AG10803 (cell line): ENCODE data around the gene RBM26.

Experiments
- DNase-seq: peaks from one replicate; pipeline ENCODE4 v3.0.0; 2010; ENCODE audit warnings: low read depth
- H3K4me3 ChIP-seq: 2 replicates; pipeline ENCODE4 v1.5.1; 2011; ENCODE audit warnings: mild to moderate bottlenecking, low read length, control low read depth
- TF ChIP-seq, protein P1 (sequence below): conservative IDR thresholded peaks from 2 replicates; pipeline ENCODE4 v1.5.1; 2011; ENCODE audit warnings: mild to moderate bottlenecking, low read length, control low read depth, inconsistent platforms

RBM26 gene

DNA sequence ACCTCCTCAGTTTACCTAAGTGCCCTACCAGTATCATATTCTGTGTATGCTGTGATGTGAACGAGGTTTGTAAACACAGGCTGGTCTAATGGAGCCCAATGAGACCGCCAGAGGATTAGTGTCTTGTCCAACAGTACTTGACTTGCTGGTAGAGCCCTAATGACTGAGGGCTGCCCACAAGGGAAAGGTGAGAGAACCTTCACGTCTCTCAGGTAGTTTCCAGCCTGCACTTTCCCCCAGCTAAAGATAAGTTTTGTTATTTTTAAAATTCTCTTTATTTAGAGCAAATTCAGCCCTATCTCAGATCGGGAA, 498 bp upstream of the RBM26 start:
- H3K4me3 ChIP-seq, result peak overlapping the region; percentile 79
- DNase-seq, result no peak
- TF ChIP-seq, protein P1, sequence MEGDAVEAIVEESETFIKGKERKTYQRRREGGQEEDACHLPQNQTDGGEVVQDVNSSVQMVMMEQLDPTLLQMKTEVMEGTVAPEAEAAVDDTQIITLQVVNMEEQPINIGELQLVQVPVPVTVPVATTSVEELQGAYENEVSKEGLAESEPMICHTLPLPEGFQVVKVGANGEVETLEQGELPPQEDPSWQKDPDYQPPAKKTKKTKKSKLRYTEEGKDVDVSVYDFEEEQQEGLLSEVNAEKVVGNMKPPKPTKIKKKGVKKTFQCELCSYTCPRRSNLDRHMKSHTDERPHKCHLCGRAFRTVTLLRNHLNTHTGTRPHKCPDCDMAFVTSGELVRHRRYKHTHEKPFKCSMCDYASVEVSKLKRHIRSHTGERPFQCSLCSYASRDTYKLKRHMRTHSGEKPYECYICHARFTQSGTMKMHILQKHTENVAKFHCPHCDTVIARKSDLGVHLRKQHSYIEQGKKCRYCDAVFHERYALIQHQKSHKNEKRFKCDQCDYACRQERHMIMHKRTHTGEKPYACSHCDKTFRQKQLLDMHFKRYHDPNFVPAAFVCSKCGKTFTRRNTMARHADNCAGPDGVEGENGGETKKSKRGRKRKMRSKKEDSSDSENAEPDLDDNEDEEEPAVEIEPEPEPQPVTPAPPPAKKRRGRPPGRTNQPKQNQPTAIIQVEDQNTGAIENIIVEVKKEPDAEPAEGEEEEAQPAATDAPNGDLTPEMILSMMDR, result no peak

DNA sequence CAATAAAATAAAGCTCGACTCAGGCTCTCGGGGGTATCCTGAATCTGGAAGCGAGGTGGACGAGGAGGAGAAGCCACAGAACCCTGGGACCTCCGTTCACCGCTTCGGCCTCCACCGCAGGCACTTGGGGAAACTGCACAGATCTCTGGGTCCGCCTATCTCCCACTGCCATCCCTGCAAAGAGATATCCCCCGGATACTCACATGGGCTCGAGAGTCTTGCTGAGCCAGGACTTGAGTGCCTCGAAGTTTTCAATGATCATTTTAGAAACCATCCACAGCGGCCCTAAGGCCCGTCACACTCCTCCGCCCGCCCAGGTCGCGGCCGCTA, 589 bp downstream of the RBM26 start:
- TF ChIP-seq, protein P1, result no peak
- no peak for DNase-seq
- H3K4me3 ChIP-seq, result peak overlapping the region; percentile 79

DNA sequence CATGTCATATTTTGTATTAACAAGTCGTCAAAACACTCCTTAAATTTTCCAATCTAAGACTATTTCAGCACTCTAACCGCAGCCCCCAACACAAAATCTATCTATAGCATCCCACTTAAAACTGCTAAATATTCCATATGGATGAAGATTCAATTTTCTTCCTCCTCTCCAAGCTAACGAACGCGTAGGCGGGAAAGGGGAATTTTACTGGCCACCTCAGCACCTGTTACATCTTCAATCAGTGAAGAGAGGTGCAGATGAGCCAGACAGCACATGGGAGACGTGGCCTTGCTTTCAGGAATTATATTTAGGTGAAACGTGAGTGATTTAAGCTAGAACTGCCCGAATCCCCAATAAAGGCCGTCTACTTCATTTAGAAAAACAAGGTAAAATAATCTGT, 1.1 kb downstream of the RBM26 start:
- peak overlapping the region; percentile 79 for H3K4me3 ChIP-seq
- DNase-seq, result no peak
- TF ChIP-seq, protein P1, result no peak

DNA sequence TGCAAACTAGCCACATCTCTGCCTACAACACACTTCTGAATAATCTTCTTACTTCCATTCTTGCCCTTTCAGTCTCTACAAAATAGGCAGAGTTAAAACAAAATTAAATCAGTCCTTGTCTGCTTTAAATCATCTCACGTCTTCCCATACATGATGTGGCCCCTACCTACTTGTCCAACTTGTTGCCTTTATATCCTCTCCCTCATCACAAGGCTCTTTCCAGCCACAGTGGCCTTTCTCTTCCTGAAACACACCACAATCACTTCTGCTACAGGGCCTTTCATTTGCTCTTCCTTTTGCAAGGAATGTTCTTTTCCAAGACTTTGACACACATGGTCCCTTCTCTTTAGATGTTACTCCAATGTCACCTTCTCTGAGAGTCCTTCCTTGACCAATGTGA, 1.7 kb downstream of the RBM26 start:
- H3K4me3 ChIP-seq, result peak overlapping the region; percentile 79
- TF ChIP-seq, protein P1, result no peak
- DNase-seq, result no peak

DNA sequence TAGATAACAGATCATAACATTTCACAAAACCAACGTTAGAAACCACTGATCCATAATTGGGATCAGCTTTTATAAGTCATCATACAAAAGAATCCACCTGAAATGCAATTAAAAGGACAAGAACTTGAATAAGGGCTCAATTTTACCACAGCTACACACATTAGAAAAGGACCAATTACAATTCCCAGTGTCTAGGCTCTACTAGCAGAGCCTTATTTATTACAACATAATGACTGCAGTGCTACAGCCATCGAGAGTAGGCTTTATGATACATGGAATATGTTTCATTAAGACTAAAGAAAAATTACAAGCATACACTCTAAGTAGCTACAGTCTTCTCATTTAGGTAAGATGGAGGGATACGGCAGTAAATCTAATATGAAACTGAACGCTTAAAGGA, 2.9 kb downstream of the RBM26 start:
- no peak for DNase-seq

DNA sequence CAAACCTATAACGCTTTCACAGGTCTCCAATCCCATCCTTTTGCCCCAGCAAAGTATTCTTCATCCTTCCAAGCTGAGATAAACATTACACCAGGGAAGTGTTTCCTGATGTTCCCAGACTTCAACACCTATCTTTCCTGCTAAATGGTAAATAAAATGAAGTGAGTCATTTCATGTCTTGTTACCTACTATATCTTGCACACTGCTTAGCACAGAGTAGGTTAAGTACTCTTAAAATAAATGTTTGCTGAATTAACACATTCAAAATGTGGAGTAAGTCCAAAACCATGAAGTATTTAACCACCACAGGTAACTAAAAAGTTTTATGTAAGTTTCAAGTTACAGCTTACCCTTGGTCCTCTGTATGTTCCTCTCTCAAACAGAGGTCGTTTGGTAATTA, 3.4 kb downstream of the RBM26 start:
- no peak overlapping the region for H3K4me3 ChIP-seq
- no peak for DNase-seq
- TF ChIP-seq, protein P1, result no peak

More for the DNA sequence above, 2.9 kb downstream of the RBM26 start:
- H3K4me3 ChIP-seq, result no peak overlapping the region
- TF ChIP-seq, protein P1, result no peak

DNA sequence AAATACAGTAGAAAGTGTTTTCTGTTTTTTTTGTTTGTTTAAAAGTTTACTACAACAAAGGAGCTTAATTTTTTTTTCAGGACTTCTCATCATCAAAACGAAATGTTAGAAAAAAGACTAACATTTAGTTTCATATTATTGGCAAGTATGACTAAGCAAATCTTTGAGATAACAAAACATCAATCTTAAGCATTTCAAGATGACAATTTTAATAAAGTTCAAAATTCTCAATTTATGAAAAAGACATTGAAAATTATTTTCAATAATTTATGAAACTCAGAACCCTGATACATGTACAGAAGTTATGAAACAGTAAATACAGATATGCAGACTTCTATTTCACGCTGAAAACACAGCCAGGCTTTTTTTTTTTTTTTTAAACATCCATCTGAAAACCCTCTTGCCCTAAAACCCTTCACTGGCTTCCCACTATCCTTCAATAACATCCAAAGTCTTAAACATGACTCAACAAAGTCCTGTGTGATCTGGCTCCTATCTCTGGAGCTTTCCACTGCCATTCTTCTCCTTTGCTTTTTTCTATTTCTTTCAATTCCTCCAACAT, 3.9 kb downstream of the RBM26 start:
- H3K4me3 ChIP-seq, result no peak overlapping the region
- no peak for DNase-seq
- TF ChIP-seq, protein P1, result no peak
